Occipital lobe (tissue), 2 donors: ENCODE results near the gene RFX5. TPM values are rescaled to one million over a fixed set of nuclear protein-coding genes. Genes with fewer than 3 reads are reported as not detected.
"Not testable (repeated sequence)": the region's sequence is repeated elsewhere in the genome, so short reads cannot be mapped to it uniquely, and the experiment has no call there.

ENCODE experiments used
- DNase-seq: peaks from one replicate; lab custom pipeline; 2025; lab: John Stamatoyannopoulos, UW
- total RNA-seq: library from RNA; depleted of rRNA; stranded (reverse); fragments of >200 nt; gene quantifications from one replicate; pipeline ENCODE4 v1.2.3, GENCODE V29; 2014

RFX5 gene
- 25.0 TPM for total RNA-seq

- DNase-seq = peak; percentile 93
These were observed at the start of gene RFX5 for GRCh38 chr1:151346769-151347522. Gene RFX5 (minus strand): TSS chr1:151347252. CDS start chr1:151346320, 932 bp downstream.

GRCh38 chr1:151396265-151396664 is 49.2 kb upstream of the RFX5 start:
- DNase-seq = not testable (repeated sequence)

- DNase-seq = no peak
These were observed 46.5 kb upstream of the RFX5 start for GRCh38 chr1:151393583-151393982.

GRCh38 chr1:151391079-151391563 is 44.1 kb upstream of the RFX5 start:
- no peak for DNase-seq

GRCh38 chr1:151390221-151391078 is 43.4 kb upstream of the RFX5 start:
- not testable (repeated sequence) for DNase-seq

- DNase-seq = no peak
These were observed 39.0 kb upstream of the RFX5 start for GRCh38 chr1:151386002-151386401.

- no peak for DNase-seq
These were observed 37.5 kb upstream of the RFX5 start for GRCh38 chr1:151384584-151384983.

- DNase-seq = no peak
These were observed 30.3 kb upstream of the RFX5 start for GRCh38 chr1:151377150-151377884.

GRCh38 chr1:151373196-151373595 is 26.1 kb upstream of the RFX5 start:
- DNase-seq = no peak

GRCh38 chr1:151372058-151372934 is 25.2 kb upstream of the RFX5 start, which contains the start of gene SELENBP1:
Gene SELENBP1 (minus strand): TSS chr1:151372705. CDS start chr1:151372641, 64 bp downstream.
- no peak for DNase-seq

- DNase-seq = no peak
These were observed 24.5 kb upstream of the RFX5 start for GRCh38 chr1:151371370-151372057.

- DNase-seq = no peak
These were observed 23.3 kb upstream of the RFX5 start for GRCh38 chr1:151370211-151370911.

GRCh38 chr1:151369621-151370048 is 22.6 kb upstream of the RFX5 start:
- no peak for DNase-seq

GRCh38 chr1:151369302-151369610 is 22.2 kb upstream of the RFX5 start:
- DNase-seq = no peak

GRCh38 chr1:151368393-151369301 is 21.6 kb upstream of the RFX5 start:
- DNase-seq = no peak

GRCh38 chr1:151367658-151368392 is 20.8 kb upstream of the RFX5 start:
- DNase-seq = no peak

- DNase-seq = no peak
These were observed 17.9 kb upstream of the RFX5 start for GRCh38 chr1:151364996-151365395.
